HG03575 (cell line): ENCODE results near the gene TRIP11.

ENCODE experiments used
- ATAC-seq: cut with Tn5 transposase; IDR thresholded peaks from one replicate; pipeline ENCODE4 v1.9.1; 2021; ENCODE audit not compliant: unreplicated experiment, insufficient number of reproducible peaks, low FRiP score; ENCODE audit errors: extremely low read depth

TRIP11 gene

DNA sequence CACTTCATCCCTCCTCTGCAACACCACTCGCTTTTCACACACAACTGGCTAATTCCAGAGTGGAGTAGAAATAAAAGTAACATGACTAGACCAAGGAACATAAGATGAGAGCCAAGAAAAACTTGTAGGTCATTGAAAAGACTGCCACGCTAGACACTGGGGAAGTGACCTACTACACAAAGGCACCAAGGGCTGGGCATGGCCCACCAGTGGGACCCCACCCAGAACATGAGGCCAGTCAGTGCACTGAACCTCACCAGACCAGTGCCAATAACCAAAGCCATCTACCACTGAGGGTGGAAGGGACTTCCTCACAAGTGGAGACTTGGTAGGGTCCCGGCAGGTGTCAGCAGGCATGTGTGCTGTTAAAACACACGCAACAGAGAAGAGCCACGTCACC, 112.1 kb downstream of the TRIP11 start:
- ATAC-seq: no peak

DNA sequence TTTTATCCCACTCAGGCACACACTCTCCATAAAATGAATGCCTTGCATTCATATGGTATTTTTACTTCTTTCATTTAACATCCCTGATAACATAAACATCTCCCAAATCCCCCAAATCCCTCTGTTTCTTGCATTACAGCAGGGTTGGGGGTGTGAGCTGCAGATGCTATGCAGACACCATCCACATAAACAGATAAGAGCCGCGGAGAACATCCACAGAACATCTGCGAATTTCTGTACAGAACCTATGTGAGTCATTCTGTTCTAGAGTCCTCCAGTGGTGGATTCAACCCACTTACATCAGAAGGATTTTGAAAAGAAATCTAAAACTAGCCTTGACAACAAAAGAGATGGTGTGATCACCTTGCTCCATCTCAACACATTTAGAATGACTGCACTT, 112.7 kb downstream of the TRIP11 start:
- ATAC-seq: no peak

DNA sequence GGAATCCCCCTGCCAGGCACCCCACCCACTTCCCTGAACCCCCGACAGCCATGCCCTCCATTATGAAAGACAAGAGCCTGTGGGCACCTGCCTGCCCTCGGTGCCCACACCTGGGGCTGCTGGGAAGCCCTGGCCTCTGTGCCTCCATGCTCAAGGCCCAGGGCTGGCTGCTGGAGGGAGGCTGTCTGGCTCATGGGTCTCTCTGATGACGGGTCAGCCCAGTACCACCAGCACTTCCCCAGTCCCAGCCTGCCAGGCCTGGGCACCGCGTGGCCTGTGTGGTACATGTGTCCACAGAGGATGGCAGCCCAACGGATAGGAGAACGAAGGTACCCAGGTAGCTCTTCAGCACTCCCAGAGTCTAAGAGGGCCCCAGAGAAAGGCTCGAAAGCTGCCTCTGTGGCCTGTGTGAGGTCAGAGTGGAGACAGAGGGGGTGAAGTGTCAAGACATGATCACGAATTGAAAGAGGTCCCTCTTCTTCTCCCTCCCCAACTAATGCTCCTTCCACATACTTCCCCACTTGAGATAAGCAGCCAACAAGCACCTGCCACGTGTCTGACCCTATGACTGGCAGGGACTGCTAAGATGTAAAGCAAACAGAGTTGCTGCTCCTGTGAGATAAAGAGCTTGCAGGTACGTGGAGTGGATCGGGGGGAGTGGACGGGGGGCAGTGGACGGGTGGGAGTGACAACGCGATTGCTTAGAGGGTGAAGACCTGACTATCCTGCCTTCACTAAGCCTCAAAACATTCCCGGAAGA, 113.5 kb downstream of the TRIP11 start:
- ATAC-seq: no peak

DNA sequence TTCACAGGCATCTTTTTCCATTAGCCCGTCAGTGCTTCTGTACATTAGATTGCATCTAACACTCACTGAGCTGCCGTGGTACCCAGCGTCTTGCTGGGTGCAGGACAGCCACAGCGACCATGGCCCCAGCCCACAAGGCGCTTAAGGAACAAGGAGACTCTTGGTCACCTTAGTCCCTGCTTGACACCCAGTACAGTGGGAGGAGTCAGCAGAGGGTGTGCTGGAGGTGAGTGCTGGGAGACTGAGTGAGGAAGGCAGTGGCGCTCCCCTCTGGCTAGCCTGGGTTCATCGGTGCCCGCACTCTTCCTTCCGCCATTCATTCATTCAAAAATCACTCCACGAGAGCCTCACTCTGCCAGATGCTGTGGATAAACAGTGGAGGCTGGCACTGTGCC, 114.1 kb downstream of the TRIP11 start:
- ATAC-seq: no peak

DNA sequence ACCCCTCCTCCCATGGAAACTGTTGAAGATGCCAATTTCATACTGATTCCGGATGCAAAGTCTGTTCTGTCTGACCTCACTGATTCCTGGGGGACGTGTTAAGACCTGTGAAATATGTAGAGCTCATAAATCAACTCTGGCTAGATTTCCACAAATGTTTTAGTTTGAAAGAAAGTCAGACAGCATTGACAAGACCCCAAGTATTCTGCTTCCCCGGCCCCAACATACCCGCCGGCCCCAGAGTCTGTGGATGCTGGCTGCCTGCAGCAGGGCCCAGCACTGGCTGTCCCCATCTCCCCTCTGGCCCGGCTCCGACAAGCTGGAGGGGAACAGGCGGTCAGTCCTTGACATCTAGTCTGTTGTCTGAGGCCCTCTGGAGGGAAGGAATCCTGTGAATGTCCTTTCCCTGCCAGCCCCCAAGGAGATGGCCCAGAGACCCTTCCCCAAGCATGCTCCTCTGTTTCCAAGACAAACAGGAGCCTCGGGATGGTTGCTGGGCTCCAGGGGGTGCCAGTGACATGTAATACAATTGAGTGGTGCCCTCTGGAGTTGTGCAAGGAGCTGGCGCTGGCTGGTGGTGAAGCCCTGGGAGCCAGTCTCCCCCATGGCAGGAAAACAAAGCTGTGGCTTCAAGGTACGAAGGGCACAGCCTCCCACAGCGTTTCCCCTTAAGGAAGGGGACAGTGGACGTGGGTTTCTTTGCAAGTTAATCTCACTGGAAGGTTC, 114.7 kb downstream of the TRIP11 start:
- no peak for ATAC-seq

DNA sequence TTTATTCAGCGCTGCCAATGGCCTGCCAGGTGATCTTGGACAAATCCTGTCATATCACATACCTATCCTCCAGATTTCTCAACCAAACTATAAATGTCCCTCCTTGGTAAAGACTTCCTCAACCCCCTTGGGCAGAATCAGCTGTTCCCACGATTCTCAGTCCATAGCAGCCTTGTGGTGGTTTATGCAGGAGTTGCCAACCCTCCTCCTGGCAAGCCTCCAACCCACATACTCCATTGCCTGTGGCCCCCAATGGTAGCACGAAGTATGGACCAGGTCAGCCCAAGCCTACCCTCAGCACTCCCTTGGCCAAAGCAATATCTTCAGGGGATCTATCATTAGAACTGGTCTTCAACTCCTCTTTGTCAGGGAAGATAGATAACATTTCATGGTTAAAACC, 119.3 kb downstream of the TRIP11 start:
- no peak for ATAC-seq

DNA sequence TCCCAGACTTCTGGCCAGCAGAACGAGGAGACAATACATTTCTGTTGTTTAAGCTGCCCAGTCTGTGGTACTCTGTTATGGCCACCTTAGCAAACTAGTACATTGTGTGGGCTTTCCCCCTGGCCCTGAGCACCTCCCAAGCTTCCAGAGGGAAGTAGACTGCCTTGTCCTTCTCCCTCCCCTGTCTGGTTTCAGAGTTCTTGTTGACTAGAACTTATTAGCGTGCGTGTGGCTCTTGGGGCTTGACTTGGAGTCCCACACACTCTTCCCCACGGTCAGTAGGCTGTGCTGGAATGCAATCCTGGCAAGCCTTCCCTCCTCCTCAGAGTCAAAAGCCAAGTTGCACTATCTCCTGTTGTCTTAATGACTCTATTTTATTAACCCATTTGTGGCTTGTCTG, 120.0 kb downstream of the TRIP11 start:
- ATAC-seq: no peak

DNA sequence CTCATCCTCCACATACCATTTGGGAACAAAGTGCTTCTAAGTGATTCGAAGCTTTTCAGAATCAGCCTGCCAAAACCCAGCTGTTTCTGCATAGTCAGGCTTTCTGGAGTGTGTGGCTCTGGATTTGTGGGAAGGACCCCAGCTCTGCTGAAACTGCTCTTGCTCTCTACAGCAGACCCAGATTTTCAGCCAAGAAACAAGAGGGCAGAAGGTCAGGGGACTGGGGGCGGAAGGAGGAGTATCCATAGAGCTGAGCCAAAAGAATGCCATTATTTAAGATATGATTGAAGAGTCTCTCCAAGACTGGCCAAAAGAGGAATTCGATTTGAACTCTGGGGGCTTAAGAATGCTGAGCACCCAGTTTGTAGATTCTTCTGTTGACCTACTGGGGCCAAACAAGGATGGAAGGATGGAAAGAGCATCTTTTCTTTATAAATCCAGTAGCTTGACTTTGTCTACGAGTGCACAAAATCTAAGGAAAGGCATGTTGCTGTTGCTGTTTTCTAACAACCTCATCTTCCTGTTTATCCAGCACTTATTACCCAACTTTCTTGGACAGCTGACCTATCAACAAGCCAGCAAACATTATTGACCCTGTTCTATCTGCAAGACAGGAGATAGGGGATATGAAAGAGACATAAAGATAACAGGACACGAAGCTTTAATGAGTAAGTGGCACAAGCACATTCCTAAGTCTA, 121.5 kb downstream of the TRIP11 start:
- ATAC-seq: no peak
